Fibroblast of the aortic adventitia (primary cell): Measurements from ENCODE around the gene DIPK2B. TPM values are rescaled to one million over a fixed set of nuclear protein-coding genes. Genes with fewer than 3 reads are reported as not detected.

Source experiments
- DNase-seq: peaks from one replicate; pipeline ENCODE4 v3.0.0-alpha.2; 2010; ENCODE audit warnings: low read depth
- H3K4me3 ChIP-seq: 2 replicates; pipeline ENCODE4 v1.5.1; 2011; ENCODE audit warnings: low read depth, mild to moderate bottlenecking, control low read depth, low read length, moderate library complexity
- CTCF ChIP-seq: IDR thresholded peaks from 2 replicates; pipeline ENCODE4 v1.5.1; 2011; ENCODE audit warnings: mild to moderate bottlenecking, low read length, control low read depth, inconsistent platforms; ENCODE audit not compliant: insufficient read depth
- total RNA-seq: library from RNA; depleted of rRNA; stranded (reverse); fragments of >200 nt; gene quantifications from 2 replicates; pipeline ENCODE4 v1.2.3, GENCODE V29; 2012; ENCODE audit warnings: low replicate concordance

The DIPK2B gene
- 0.09 and 0.16 TPM in 2 replicates for total RNA-seq

GRCh38 chrX:45200741-45201234 is at the start of gene DIPK2B:
DIPK2B (minus strand) TSS chrX:45200876; CDS start chrX:45200826, 50 bp downstream.
- TF ChIP-seq CTCF, result no peak
- DNase-seq, result no peak
- H3K4me3 ChIP-seq, result no peak within 1 kb of the TSS

- TF ChIP-seq CTCF, result no peak
- H3K4me3 ChIP-seq, result no peak overlapping the region
- no peak for DNase-seq
These were observed 39.6 kb upstream of the DIPK2B start for GRCh38 chrX:45240301-45240700.

- H3K4me3 ChIP-seq, result no peak overlapping the region
- no peak for DNase-seq
- no peak for TF ChIP-seq CTCF
These were observed 37.8 kb upstream of the DIPK2B start for GRCh38 chrX:45238489-45238888.

GRCh38 chrX:45233531-45233930 is 32.9 kb upstream of the DIPK2B start:
- DNase-seq, result no peak
- H3K4me3 ChIP-seq, result no peak overlapping the region
- no peak for TF ChIP-seq CTCF

GRCh38 chrX:45232139-45232538 is 31.5 kb upstream of the DIPK2B start:
- no peak overlapping the region for H3K4me3 ChIP-seq
- no peak for DNase-seq
- no peak for TF ChIP-seq CTCF

- no peak for TF ChIP-seq CTCF
- no peak for DNase-seq
- no peak overlapping the region for H3K4me3 ChIP-seq
These were observed 29.7 kb upstream of the DIPK2B start for GRCh38 chrX:45230410-45230809.

GRCh38 chrX:45229348-45229747 is 28.7 kb upstream of the DIPK2B start:
- DNase-seq, result no peak
- no peak overlapping the region for H3K4me3 ChIP-seq
- TF ChIP-seq CTCF, result no peak
